Stimulated activated CD8-positive, alpha-beta memory T cell treated with anti-CD3 and anti-CD28 coated beads, Interleukin-7, amount 100 ng/mL, for 1 hour (primary cell): Measurements from ENCODE around the gene FAM20C.
"Not testable (repeated sequence)": the region's sequence is repeated elsewhere in the genome, so short reads cannot be mapped to it uniquely, and the experiment has no call there.

Experiments
- DNase-seq, 2 donors: peaks; one replicate each; pipeline ENCODE4 v3.0.0-alpha.2; 2020; ENCODE audit warnings: low read depth in 2 of 2

FAM20C gene

GRCh38 chr7:174716-175115 is 17.7 kb upstream of the FAM20C start:
- no peak for DNase-seq

DNA sequence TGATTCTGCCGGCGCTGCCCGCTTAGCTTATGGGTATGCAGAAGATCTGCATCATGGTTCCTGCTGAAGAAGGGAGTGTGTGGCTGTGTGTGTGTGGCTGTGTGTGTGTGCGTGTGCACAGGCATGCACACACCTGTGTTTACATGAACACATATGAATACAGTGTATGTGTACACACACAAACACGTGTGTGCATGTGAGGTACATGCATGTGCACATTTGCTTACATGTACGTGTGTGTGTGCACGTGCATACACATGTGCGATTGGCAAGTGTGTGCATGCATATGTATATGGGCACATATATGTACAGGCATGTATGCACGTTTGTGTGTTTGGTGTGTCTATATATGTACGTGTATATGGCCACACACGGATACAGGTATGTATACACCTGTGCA is 16.4 kb upstream of the FAM20C start:
- DNase-seq = no peak

- no peak for DNase-seq
These were observed 16.0 kb upstream of the FAM20C start for GRCh38 chr7:176381-176780.

DNA sequence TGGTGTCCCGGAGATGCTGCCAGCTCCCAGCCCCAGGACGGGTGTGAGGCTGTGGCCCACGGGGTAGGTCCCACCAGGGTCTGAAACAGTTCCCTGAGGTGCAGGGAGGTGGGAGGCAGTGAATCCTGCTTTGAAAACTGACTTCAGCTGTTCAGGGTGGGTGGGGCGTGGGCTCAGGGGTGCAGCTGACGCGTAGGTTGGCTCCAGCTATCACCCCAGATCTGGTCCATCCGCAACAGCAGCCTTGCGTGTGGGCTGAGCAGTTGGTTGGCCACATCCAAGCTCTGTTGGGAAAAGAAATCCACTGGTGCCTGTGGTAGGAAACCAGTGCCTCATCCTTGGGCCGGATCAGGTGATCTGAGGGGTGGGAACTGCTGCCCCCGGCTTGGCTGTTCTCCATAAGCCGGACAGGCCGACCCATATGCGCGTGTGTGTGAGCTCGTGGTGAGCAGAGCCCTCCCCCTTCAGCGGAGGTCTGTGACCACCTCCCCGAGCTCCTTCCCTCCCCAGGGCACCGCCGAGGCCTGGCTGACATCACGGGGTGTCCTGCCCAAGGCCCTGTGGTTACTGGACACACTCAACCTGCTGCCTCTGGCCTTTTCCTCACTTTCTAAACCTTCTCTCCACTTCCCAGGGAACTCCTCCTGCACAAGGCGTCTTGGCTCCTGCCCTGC is 15.4 kb upstream of the FAM20C start:
- DNase-seq = no peak

DNA sequence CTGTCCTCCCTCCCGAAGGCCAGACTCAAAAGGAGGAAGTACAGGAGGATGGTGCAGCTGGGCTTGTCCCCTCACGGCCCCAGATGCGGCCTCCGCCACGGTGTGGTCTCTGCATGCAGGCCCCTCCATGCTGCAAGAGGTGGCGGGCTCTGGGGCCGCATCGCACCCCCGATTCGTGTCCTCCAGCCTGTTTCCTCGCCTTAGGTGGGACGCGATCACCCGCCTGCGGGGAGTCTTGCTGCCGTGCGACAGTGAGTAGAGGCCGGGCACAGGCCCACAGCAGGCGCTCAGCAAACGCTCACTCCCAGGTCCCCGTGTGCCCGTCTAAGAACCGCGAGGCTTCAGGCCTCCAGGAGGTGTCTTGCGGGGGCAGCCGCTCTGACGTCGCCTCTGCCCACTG is 13.9 kb upstream of the FAM20C start:
- no peak for DNase-seq

- no peak for DNase-seq
These were observed 13.1 kb upstream of the FAM20C start for GRCh38 chr7:179209-179681.

DNA sequence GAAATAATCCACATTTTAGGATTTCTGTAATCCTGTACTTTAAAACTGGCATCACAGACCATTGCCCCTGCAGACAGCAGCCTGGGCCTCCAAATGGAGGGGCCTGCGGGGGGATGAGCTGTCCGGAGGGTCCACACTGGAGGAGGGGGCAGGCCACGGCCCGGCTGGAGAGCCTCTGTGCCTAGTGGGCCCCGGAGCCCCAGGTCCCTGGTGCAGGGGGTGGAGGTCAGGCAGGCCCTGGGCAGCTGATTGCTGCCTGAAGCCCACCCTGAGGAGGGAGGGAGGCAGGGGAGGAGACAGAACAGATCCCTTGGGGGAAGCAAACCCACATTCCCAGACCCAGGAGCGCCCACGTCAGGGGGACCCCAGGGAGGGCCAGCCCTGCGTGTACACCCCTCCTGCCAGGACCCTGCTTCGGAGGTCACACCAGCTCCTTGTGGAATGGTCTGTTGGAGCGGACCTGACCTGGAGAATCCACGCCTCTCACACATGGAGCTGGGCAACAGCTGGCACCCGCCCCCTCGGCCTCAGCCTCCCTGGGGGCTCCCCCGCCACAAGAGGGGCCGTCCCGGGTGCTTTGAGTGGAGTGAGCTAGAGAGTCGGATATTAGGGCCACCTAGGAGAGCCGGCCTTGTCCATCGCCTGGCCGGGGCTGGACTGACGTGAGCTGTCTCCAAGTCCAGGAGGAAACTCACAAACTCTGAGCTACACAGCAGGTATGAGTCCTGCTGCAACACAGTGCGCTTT is 12.2 kb upstream of the FAM20C start:
- DNase-seq = no peak

DNA sequence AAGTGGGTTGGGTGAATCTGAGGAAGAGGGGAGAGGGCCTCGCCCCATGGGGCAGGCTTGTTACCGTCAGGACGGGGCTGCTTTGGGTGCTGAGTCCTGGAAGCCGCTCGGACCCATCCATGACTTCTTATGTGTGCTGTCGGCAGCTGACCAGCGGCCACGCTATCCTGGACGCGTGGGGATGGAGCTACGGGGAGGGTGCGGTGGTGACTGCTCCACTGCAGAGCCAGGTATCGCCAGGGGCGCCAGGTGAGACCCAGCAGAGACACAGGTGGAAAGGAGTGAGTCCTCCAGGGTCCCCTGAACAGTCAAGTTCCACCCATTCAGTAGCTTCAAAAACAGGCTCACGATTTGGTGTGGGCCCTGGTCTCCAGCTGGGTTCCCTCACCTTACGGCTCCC is 10.6 kb upstream of the FAM20C start:
- no peak for DNase-seq

DNA sequence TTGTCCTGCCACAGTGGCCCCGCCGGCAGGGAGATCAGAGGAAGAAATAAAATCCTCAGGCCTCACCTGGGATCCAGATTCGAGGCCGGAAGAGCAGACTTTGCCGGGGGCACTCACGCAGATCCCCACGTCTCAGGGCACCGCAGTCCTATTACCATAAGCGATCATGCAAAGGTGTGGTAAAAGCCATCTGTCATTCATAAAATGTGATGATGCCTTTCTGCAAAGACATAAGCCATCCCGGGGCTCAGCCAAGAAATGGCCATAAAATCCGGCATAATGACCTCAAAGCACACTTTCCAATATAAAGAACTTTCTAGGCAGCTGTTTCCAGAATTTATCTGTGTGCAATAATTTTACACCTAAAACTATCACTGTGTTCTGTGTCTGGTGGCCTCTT is 9.9 kb upstream of the FAM20C start:
- DNase-seq = not testable (repeated sequence)

DNA sequence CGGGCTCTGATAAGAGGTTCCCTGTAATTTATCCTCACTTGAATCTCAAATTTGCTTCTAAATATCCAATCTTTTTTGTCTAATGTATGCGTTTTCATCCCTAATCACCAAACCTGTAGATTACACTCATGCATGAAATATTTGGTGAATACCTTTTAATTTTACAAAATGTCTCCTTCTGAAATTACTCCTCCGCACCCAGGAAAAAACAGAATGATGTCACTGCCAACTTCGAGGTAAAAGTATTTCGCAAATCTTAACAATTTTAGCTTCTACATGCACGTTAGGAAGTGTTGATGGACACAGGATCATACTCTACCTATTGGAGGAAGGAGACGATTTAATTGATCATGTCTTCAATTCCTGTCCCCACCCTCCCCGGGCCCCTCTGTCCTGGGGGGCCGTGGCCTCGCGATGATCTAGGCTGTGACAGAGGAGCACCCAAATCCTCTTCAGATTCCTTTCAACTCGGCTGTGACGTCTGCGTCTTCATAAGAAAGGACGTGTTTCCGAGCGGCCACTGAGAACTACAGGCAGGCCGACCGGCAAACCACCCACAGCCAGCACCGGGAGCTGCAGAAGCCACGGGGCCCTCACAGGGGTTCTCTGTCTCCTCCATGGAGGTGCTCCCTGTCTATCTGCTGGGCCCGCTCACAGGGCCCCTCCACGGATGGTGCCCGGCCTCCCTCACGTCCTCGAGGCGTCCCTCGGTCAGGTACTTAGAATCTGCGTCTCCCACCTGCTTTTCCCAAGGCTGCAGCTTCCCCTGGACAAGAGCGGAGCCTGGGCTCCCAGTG is 8.7 kb upstream of the FAM20C start:
- no peak for DNase-seq

DNA sequence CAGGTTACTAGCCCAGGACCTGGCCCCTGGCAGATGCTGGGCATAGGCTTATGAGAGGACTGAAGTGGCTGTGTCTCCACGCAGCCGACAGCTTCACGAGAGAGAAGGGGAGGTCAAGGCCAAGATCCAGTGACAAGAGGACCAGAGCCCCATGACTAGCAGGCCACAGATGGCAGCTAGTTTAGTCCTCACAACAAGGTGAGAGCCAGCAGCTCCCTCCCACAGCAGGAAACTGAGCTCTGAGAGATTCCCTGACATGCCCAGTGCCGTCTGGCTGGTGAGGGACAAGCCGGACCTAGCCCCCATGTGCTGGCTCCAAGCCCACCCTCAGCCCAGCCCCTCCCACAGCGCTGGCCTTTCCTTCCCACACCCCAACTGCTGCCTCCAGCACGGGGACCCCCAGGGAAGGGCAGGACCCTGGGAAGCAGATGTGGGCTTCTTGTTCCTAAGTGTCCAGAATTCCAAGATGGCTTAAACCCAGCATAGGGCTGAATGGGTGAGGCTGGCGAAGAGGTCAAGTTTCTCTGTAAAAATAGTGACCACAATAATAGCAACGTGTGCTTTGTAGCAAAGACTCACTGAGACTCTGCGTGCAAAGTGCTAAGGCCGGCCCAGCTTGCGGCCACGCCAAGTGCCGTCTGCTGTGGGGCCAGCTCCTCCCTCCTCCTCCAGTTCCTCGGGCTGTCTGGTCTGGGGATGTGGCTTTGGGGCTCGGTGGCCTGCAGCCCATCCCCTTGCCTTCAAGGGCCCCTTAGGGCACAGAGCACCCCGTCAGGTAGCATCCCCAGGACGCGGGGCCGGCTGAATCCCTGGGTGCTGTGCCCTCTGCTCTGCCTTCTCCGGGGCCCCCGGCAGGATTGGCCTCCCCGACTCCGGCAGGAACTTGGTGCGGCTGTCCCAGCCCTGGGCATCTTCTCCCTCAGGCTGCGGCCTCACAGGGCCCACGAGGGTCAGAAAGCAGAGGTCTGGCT is 7.8 kb upstream of the FAM20C start:
- no peak for DNase-seq

DNA sequence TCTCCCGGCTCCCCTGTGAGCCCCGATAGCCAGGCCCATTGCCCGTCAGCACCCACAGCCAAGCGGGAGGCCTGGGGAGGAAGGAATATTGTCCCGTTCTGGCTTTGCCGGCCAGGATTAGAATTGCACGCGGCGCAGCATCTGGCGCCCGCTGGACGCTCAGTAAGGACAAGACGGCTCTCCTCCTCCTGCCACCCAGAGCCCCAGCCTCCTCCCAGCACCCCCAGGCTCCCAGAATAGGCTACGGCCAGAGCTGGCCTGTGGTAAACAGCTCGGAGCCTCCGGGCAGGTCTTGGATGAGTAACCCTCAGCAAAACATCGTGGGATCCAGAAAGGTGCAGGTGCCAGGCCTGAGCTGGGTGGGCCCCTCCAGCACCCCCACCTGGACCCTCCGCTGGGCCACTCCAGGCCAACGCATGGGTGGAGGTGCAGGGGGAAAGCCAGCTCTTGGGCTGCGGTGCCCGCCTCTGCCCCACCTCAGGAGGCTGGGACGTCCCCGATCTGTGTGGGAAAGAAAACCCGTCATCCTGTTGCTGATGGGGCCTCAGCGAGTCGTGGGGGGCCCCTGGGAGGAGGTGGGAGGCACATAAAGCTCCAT is 5.8 kb upstream of the FAM20C start:
- no peak for DNase-seq

DNA sequence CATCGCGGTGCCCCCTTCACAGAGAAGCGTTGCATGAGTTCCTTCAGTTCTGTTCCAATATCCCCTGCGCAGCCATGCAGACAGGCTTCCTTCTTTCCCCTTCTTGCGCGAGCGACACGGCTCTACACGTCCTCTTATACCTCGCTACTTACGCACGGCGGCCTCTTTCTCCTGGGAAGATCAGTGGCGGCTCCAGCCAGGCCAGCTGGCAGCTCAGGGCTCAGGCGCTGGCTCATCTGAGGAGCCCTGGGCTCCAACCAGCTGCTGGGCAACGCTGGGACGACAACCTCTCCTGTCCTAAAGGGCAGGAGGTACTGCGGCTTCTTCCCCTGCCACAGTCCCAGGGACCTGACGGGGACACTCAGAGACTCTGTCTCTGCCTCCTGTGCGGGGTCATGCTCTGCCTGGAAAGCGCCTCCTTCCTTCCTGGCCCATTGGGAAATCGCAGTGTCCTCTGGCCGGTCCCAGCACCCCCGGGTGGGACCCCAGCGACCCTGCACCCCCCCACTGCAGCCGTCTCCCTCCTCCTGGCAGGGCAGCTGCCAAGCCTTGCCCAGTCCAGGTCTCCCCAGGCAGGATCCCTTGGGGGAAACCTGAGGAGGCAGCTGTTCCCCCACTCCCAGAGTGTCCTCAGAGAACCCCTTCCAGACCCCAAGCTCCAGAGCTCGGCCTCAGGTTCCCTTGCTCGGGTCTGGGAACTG is 5.0 kb upstream of the FAM20C start:
- DNase-seq = no peak

- no peak for DNase-seq
These were observed 4.2 kb upstream of the FAM20C start for GRCh38 chr7:188174-188573.

DNA sequence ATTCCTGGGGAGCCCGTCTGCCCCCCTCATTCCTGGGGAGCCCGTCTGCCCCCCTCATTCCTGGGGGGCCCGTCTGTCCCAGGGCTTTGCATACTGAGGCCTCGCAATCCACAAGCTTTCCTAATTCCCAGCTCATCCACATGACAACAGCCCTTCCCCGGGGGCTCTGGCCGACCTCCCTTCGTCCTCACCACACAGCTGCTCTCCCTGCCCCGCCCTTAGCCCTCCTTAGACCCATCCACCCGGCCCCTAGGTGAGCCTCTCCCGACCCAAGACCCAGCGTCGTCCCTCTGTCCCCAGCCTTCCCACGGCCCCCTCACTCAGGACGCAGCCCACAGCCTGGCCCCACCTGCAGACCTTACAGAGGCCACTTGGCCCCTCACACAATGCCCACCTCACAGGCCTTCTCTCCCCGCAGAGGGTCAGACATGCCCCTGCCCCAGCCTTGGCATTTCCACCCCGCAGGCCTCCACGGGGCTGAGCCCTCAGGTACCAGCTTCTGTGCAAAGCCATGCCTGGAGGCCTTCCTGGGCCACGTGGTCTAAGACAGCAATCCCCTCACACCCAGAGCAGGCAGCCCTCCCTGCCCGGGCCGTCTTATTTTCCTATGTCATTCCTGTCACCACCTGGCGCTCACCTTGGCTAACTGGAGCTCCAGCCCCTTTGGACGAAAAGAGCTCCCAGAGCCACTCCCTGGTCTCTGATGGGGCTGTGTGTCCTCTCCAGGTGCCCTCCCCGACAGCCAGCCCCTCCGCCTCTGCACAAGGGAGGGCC is 3.5 kb upstream of the FAM20C start:
- DNase-seq = no peak

DNA sequence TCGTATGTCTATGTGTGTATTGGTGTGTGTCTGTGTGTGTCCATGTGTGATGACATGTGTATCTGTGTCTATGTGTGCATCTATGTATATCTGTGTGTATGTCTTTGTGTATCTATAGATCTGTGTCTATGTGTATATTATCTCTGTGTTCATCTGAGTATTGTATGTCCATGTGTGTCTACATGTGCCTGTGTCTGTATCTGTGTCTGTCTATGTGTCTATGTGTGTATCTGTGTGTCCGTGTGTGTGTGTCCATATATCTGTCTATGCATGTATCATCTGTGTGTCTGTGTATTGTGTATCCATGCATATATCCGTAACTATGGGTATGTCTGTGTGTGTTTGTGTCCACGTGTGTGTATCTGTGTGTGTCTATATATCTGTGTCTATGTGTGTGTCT is 2.7 kb upstream of the FAM20C start:
- DNase-seq = no peak

- no peak for DNase-seq
These were observed 2.2 kb upstream of the FAM20C start for GRCh38 chr7:190196-190595.

DNA sequence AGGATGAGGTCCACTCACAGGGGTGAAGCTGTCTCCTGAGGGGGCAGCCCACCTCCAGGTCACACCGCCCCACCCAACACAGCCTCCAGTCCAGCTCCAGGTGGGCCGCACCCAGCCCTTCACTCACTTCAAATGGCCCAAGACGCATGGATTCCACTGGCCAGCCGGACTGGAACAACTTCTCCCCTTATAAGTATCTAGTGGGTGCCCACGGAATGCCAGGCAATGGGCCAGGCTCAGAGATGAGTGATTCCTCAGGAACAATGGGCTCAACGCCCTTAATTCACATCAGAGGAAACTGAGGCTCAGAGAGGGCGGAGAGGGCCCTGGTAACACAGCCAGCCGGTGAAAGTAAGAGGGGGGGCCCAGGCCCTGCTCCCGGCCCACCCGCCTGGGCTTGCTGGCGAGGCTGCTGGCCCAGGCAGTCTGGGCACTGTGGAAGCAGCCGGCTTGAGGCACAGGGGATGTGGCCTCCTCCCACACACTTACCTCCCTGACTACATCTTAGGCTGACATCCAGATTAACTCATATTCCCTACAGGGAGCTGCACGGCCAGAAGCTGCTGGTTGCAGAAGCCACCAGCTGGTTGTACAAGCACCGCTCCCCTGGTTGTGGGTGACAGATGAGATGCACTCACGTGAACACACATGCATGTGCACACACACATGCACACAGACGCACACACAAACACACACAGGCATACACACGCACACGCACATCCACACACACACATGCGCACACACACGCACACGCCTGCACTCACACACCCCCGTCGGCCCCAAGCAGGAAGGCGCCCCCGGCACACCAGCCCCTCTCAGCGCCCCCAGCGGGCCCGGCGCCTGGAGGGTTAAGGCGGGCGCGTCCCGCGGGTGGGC is 1.0 kb upstream of the FAM20C start:
- no peak for DNase-seq
